ENCODE measurements around the gene C2orf92.

DNA sequence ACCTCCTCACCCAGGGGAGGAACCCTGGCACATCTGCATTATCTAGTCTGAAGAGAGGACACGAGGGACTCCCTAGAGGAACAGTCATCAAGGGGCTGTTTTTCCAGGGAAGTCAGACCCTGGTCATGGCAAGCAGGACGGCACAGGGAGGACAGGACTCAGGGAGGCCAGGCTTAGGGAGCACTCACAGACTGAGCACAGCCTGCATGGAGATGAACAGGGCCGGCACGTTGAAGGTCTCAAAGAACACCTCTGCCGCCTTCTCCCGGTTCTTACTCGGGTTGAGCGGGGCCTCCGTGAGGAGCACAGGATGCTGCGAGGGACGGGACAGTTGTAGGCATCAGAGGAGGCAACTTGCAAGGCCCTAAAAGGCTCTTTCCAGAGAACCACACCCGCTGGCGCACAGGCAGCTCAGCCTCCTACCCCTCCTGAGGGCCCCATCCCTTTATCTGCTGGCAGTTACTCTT, 10.8 kb upstream of the C2orf92 start:
- TF ChIP-seq EZH2 (IDR thresholded peaks at IDR 0.05; ENCODE audit: borderline replicate concordance, low read depth, low read length, severe bottlenecking) = no peak
- TF ChIP-seq, protein P1, sequence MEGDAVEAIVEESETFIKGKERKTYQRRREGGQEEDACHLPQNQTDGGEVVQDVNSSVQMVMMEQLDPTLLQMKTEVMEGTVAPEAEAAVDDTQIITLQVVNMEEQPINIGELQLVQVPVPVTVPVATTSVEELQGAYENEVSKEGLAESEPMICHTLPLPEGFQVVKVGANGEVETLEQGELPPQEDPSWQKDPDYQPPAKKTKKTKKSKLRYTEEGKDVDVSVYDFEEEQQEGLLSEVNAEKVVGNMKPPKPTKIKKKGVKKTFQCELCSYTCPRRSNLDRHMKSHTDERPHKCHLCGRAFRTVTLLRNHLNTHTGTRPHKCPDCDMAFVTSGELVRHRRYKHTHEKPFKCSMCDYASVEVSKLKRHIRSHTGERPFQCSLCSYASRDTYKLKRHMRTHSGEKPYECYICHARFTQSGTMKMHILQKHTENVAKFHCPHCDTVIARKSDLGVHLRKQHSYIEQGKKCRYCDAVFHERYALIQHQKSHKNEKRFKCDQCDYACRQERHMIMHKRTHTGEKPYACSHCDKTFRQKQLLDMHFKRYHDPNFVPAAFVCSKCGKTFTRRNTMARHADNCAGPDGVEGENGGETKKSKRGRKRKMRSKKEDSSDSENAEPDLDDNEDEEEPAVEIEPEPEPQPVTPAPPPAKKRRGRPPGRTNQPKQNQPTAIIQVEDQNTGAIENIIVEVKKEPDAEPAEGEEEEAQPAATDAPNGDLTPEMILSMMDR (IDR thresholded peaks at IDR 0.05; ENCODE audit: borderline replicate concordance, extremely low read depth, low read length, poor library complexity, severe bottlenecking) = no peak

Data from DND-41 (cell line).